ENCODE measurements around the gene GLDN. TPM values are rescaled to one million over a fixed set of nuclear protein-coding genes. Genes with fewer than 3 reads are reported as not detected.

GLDN gene
- total RNA-seq, 1 experiment from 2014 or later = 0.32 TPM

- no peaks in the 10 kb centered on the region for H3K27me3 ChIP-seq (replicated peaks)
- H3K4me3 ChIP-seq = no peak overlapping the region
- no peak overlapping the region for H3K27ac ChIP-seq
- H3K9me3 ChIP-seq (replicated peaks) = no peaks in the 10 kb centered on the region
- H3K4me1 ChIP-seq (replicated peaks) = peaks cover 37% of the 10 kb centered on the region
- no peaks in the 10 kb centered on the region for H3K36me3 ChIP-seq
- DNase-seq (ENCODE audit: low read depth in 1 of 2, low spot score in 2 of 2) = no peak
These were observed 26.8 kb upstream of the GLDN start for GRCh38 chr15:51314391-51315337.

GRCh38 chr15:51315726-51316125 lies 25.7 kb upstream of the GLDN start:
- peaks cover 27% of the 10 kb centered on the region for H3K4me1 ChIP-seq (replicated peaks)
- no peak overlapping the region for H3K4me3 ChIP-seq
- H3K27ac ChIP-seq = no peak overlapping the region
- H3K27me3 ChIP-seq (replicated peaks) = no peaks in the 10 kb centered on the region
- H3K36me3 ChIP-seq = no peaks in the 10 kb centered on the region
- H3K9me3 ChIP-seq (replicated peaks) = no peaks in the 10 kb centered on the region
- no peak for DNase-seq (ENCODE audit: low read depth in 1 of 2, low spot score in 2 of 2)

GRCh38 chr15:51316636-51317035 lies 24.8 kb upstream of the GLDN start:
- H3K27ac ChIP-seq = no peak overlapping the region
- DNase-seq (ENCODE audit: low read depth in 1 of 2, low spot score in 2 of 2) = no peak
- no peaks in the 10 kb centered on the region for H3K9me3 ChIP-seq (replicated peaks)
- no peak overlapping the region for H3K4me3 ChIP-seq
- no peaks in the 10 kb centered on the region for H3K36me3 ChIP-seq
- peaks cover 20% of the 10 kb centered on the region for H3K4me1 ChIP-seq (replicated peaks)
- no peaks in the 10 kb centered on the region for H3K27me3 ChIP-seq (replicated peaks)

GRCh38 chr15:51318382-51319150 lies 22.9 kb upstream of the GLDN start:
- Histone ChIP-seq H3K4me1 (replicated peaks) (peaks cover 6% of the 10 kb centered on the region), H3K27ac (no peak overlapping the region), H3K9me3 (replicated peaks) (no peaks in the 10 kb centered on the region), H3K27me3 (replicated peaks) (no peaks in the 10 kb centered on the region), H3K36me3 (no peaks in the 10 kb centered on the region), H3K4me3 (no peak overlapping the region)
- DNase-seq (ENCODE audit: low read depth in 1 of 2, low spot score in 2 of 2) = no peak

- no peaks in the 10 kb centered on the region for H3K36me3 ChIP-seq
- H3K27me3 ChIP-seq (replicated peaks) = no peaks in the 10 kb centered on the region
- no peaks in the 10 kb centered on the region for H3K9me3 ChIP-seq (replicated peaks)
- no peak overlapping the region for H3K27ac ChIP-seq
- peaks cover 5% of the 10 kb centered on the region for H3K4me1 ChIP-seq (replicated peaks)
- DNase-seq (ENCODE audit: low read depth in 1 of 2, low spot score in 2 of 2) = no peak
- H3K4me3 ChIP-seq = no peak overlapping the region
These were observed 21.9 kb upstream of the GLDN start for GRCh38 chr15:51319539-51319938.

GRCh38 chr15:51320843-51321242 lies 20.6 kb upstream of the GLDN start:
- H3K4me1 ChIP-seq (replicated peaks) = peaks cover 5% of the 10 kb centered on the region
- no peaks in the 10 kb centered on the region for H3K27me3 ChIP-seq (replicated peaks)
- H3K9me3 ChIP-seq (replicated peaks) = no peaks in the 10 kb centered on the region
- H3K36me3 ChIP-seq = no peaks in the 10 kb centered on the region
- H3K27ac ChIP-seq = no peak overlapping the region
- DNase-seq (ENCODE audit: low read depth in 1 of 2, low spot score in 2 of 2) = no peak
- no peak overlapping the region for H3K4me3 ChIP-seq

- no peak for DNase-seq (ENCODE audit: low read depth in 1 of 2, low spot score in 2 of 2)
- Histone ChIP-seq H3K27me3 (replicated peaks) (no peaks in the 10 kb centered on the region), H3K9me3 (replicated peaks) (no peaks in the 10 kb centered on the region), H3K4me1 (replicated peaks) (peaks cover 5% of the 10 kb centered on the region), H3K27ac (no peak overlapping the region), H3K4me3 (no peak overlapping the region), H3K36me3 (no peaks in the 10 kb centered on the region)
These were observed 20.1 kb upstream of the GLDN start for GRCh38 chr15:51321316-51321715.

- H3K4me3 ChIP-seq = no peak overlapping the region
- DNase-seq (ENCODE audit: low read depth in 1 of 2, low spot score in 2 of 2) = no peak
- peaks cover 5% of the 10 kb centered on the region for H3K4me1 ChIP-seq (replicated peaks)
These were observed 18.7 kb upstream of the GLDN start for GRCh38 chr15:51322621-51323296.

GRCh38 chr15:51323749-51324148 lies 17.7 kb upstream of the GLDN start:
- Histone ChIP-seq H3K27me3 (replicated peaks) (no peaks in the 10 kb centered on the region), H3K27ac (no peak overlapping the region), H3K4me3 (no peak overlapping the region), H3K36me3 (no peaks in the 10 kb centered on the region), H3K4me1 (replicated peaks) (peaks cover 5% of the 10 kb centered on the region), H3K9me3 (replicated peaks) (no peaks in the 10 kb centered on the region)
- no peak for DNase-seq (ENCODE audit: low read depth in 1 of 2, low spot score in 2 of 2)

More at GRCh38 chr15:51322621-51323296, 18.7 kb upstream of the GLDN start:
- no peaks in the 10 kb centered on the region for H3K9me3 ChIP-seq (replicated peaks)
- no peaks in the 10 kb centered on the region for H3K36me3 ChIP-seq
- H3K27me3 ChIP-seq (replicated peaks) = no peaks in the 10 kb centered on the region
- no peak overlapping the region for H3K27ac ChIP-seq

GRCh38 chr15:51325167-51325566 lies 16.3 kb upstream of the GLDN start:
- H3K4me1 ChIP-seq (replicated peaks) = peaks cover 5% of the 10 kb centered on the region
- DNase-seq (ENCODE audit: low read depth in 1 of 2, low spot score in 2 of 2) = no peak
- no peaks in the 10 kb centered on the region for H3K36me3 ChIP-seq
- H3K4me3 ChIP-seq = no peak overlapping the region
- H3K9me3 ChIP-seq (replicated peaks) = no peaks in the 10 kb centered on the region
- no peaks in the 10 kb centered on the region for H3K27me3 ChIP-seq (replicated peaks)
- H3K27ac ChIP-seq = no peak overlapping the region

- DNase-seq (ENCODE audit: low read depth in 1 of 2, low spot score in 2 of 2) = no peak
- no peak overlapping the region for H3K4me3 ChIP-seq
- no peaks in the 10 kb centered on the region for H3K9me3 ChIP-seq (replicated peaks)
- H3K27ac ChIP-seq = no peak overlapping the region
- peaks cover 5% of the 10 kb centered on the region for H3K4me1 ChIP-seq (replicated peaks)
- no peaks in the 10 kb centered on the region for H3K36me3 ChIP-seq
- H3K27me3 ChIP-seq (replicated peaks) = no peaks in the 10 kb centered on the region
These were observed 14.4 kb upstream of the GLDN start for GRCh38 chr15:51327081-51327480.

GRCh38 chr15:51328926-51329325 lies 12.5 kb upstream of the GLDN start:
- no peak for DNase-seq (ENCODE audit: low read depth in 1 of 2, low spot score in 2 of 2)

GRCh38 chr15:51331141-51331540 lies 10.3 kb upstream of the GLDN start:
- H3K4me1 ChIP-seq (replicated peaks) = no peaks in the 10 kb centered on the region; the same call in 1 of the 2 replicates
- no peaks in the 10 kb centered on the region for H3K36me3 ChIP-seq
- no peak for DNase-seq (ENCODE audit: low read depth in 1 of 2, low spot score in 2 of 2)
- H3K27me3 ChIP-seq (replicated peaks) = no peaks in the 10 kb centered on the region
- H3K4me3 ChIP-seq = no peak overlapping the region
- no peak overlapping the region for H3K27ac ChIP-seq
- no peaks in the 10 kb centered on the region for H3K9me3 ChIP-seq (replicated peaks)

More at GRCh38 chr15:51328926-51329325, 12.5 kb upstream of the GLDN start:
- Histone ChIP-seq H3K36me3 (no peaks in the 10 kb centered on the region), H3K9me3 (replicated peaks) (no peaks in the 10 kb centered on the region), H3K4me3 (no peak overlapping the region), H3K27ac (no peak overlapping the region), H3K27me3 (replicated peaks) (no peaks in the 10 kb centered on the region), H3K4me1 (replicated peaks) (no peaks in the 10 kb centered on the region; the same call in 1 of the 2 replicates)

All from SJSA1 (cell line).